PC-3 (cell line): ENCODE data around the gene STAT3. TPM values are rescaled to one million over a fixed set of nuclear protein-coding genes. Genes with fewer than 3 reads are reported as not detected.

Experiments used
- ATAC-seq: fragments of 200-7000 bp; cut with Tn5 transposase; 2 replicates; pipeline ENCODE4 v1.9.1; 2020; ENCODE audit warnings: mild to moderate bottlenecking, moderate library complexity
- BruUV-seq: library from RNA; stranded (reverse); fragments of 400-500 nt; replicated peaks from 2 replicates; lab custom pipeline; 2021; lab: Mats Ljungman, UMichigan
- CTCF ChIA-PET: fragments of 300-600 bp; sonication (Branson Sonifier 250); formaldehyde crosslinking; loops from one replicate; lab custom pipeline; 2022; ENCODE audit warnings: antibody characterized with exemption; lab: Charles Lee
- POLR2A ChIA-PET: fragments of 300-600 bp; sonication (Branson Sonifier 250); formaldehyde crosslinking; loops from one replicate; lab custom pipeline; 2022; ENCODE audit warnings: antibody characterized with exemption; ENCODE audit not compliant: unreplicated experiment; lab: Charles Lee
- DNase-seq: peaks from one replicate; pipeline ENCODE4 v3.0.0-alpha.2; 2015
- H2AFZ ChIP-seq: fragments of 300-600 bp; sonication (generic); 2 replicates; pipeline ENCODE4 v1.6.0; 2016; ENCODE audit warnings: antibody characterized with exemption, low read length
- H3F3A ChIP-seq: fragments of 300-600 bp; sonication (generic); one replicate; pipeline ENCODE4 v1.6.0; 2017; ENCODE audit warnings: antibody characterized with exemption, low read length, control low read depth, mild to moderate bottlenecking; ENCODE audit not compliant: unreplicated experiment
- H3K27ac ChIP-seq: fragments of 300-600 bp; sonication (generic); 2 replicates; pipeline ENCODE4 v1.5.1; 2016; ENCODE audit warnings: mild to moderate bottlenecking, low read length
- H3K27me3 ChIP-seq: fragments of 300-600 bp; sonication (generic); 2 replicates; pipeline ENCODE4 v1.6.1; 2016; ENCODE audit warnings: low read length, mixed read lengths
- H3K36me3 ChIP-seq: fragments of 300-600 bp; sonication (generic); 2 replicates; pipeline ENCODE4 v1.6.1; 2016; ENCODE audit warnings: low read depth, mixed run types, low read length, mixed read lengths
- H3K4me1 ChIP-seq: fragments of 300-600 bp; sonication (generic); 2 replicates; pipeline ENCODE4 v1.5.1; 2016; ENCODE audit warnings: low read length; ENCODE audit not compliant: insufficient read depth
- H3K4me2 ChIP-seq: fragments of 300-600 bp; sonication (generic); 2 replicates; pipeline ENCODE4 v1.6.0; 2016; ENCODE audit warnings: low read length
- H3K4me3 ChIP-seq: fragments of 300-600 bp; sonication (generic); 2 replicates; pipeline ENCODE4 v1.5.1; 2016; ENCODE audit warnings: mild to moderate bottlenecking, low read length, mixed read lengths
- H3K79me2 ChIP-seq: fragments of 300-600 bp; sonication (generic); 2 replicates; pipeline ENCODE4 v1.6.1; 2017; ENCODE audit warnings: low read length, mixed read lengths
- H3K9ac ChIP-seq: fragments of 300-600 bp; sonication (generic); 2 replicates; pipeline ENCODE4 v1.6.0; 2016; ENCODE audit warnings: mild to moderate bottlenecking, low read length
- H3K9me2 ChIP-seq: fragments of 300-600 bp; sonication (generic); replicated peaks from 2 replicates; pipeline ENCODE4 v1.6.1; 2016; ENCODE audit warnings: mixed run types, low read length, mixed read lengths
- H3K9me3 ChIP-seq: fragments of 300-600 bp; sonication (generic); 2 replicates; pipeline ENCODE4 v1.6.1; 2016; ENCODE audit warnings: low read length, mixed read lengths
- H4K20me1 ChIP-seq: fragments of 300-600 bp; sonication (generic); 2 replicates; pipeline ENCODE4 v1.6.1; 2016; ENCODE audit warnings: low read length, mixed read lengths
- CTCF ChIP-seq: fragments of 300-600 bp; sonication (generic); conservative IDR thresholded peaks from 2 replicates; pipeline ENCODE4 v1.5.1; 2017; ENCODE audit warnings: antibody characterized with exemption, low read depth, mild to moderate bottlenecking, low read length
- EZH2 ChIP-seq: fragments of 300-600 bp; sonication (generic); IDR thresholded peaks from one replicate; pipeline ENCODE4 v1.6.1; 2017; ENCODE audit warnings: antibody characterized with exemption, mild to moderate bottlenecking, low read length; ENCODE audit not compliant: unreplicated experiment
- EZH2phosphoT487 ChIP-seq: fragments of 300-600 bp; sonication (generic); IDR thresholded peaks from 2 replicates; pipeline ENCODE4 v1.6.1; 2018; ENCODE audit warnings: mild to moderate bottlenecking, antibody characterized with exemption, low read length, borderline replicate concordance
- intact Hi-C: fragments of 100-400 bp; cut with micrococcal nuclease; formaldehyde crosslinking; loops from 2 replicates; pipeline ENCODE4 v1.9.0; 2023
- total RNA-seq: library from RNA; depleted of rRNA; stranded (reverse); fragments of >200 nt; gene quantifications from 2 replicates; pipeline ENCODE4 v1.2.3, GENCODE V29; 2014

STAT3 gene
- total RNA-seq, 1 experiment from 2014 or later, result not detected

- DNase-seq, result no peak
- Histone ChIP-seq H3K36me3 (no peaks in the 10 kb centered on the region), H3F3A (no peaks in the 10 kb centered on the region), H4K20me1 (no peaks in the 10 kb centered on the region), H3K79me2 (no peaks in the 10 kb centered on the region), H3K9me2 (no peaks in the 10 kb centered on the region), H3K9me3 (no peaks in the 10 kb centered on the region), H2AFZ (no peak overlapping the region), H3K4me1 (no peaks in the 10 kb centered on the region), H3K9ac (no peak overlapping the region), H3K4me2 (no peak overlapping the region), H3K4me3 (no peak overlapping the region), H3K27me3 (no peaks in the 10 kb centered on the region), H3K27ac (no peak overlapping the region)
- CTCF ChIA-PET, result no interaction called here
- intact Hi-C loops, result no loop called here
- TF ChIP-seq CTCF, result no peak
- no peak for TF ChIP-seq EZH2
- TF ChIP-seq EZH2phosphoT487, result no peak
- no peak for ATAC-seq
- BruUV-seq, result no TSS peak
- POLR2A ChIA-PET, result no interaction called here
Measured at GRCh38 chr17:42429726-42430447, 41.6 kb upstream of the STAT3 start.

- Histone ChIP-seq H3K9me2 (no peaks in the 10 kb centered on the region), H3K9ac (no peak overlapping the region), H3K4me3 (no peak overlapping the region), H3F3A (no peaks in the 10 kb centered on the region), H3K4me1 (no peaks in the 10 kb centered on the region), H4K20me1 (no peaks in the 10 kb centered on the region), H3K36me3 (no peaks in the 10 kb centered on the region), H3K9me3 (no peaks in the 10 kb centered on the region), H3K79me2 (no peaks in the 10 kb centered on the region), H2AFZ (no peak overlapping the region), H3K27me3 (no peaks in the 10 kb centered on the region), H3K27ac (no peak overlapping the region), H3K4me2 (no peak overlapping the region)
- no peak for DNase-seq
- POLR2A ChIA-PET, result no interaction called here
- intact Hi-C loops, result no loop called here
- CTCF ChIA-PET, result no interaction called here
- no TSS peak for BruUV-seq
- no peak for ATAC-seq
- TF ChIP-seq EZH2phosphoT487 (no peak), CTCF (no peak)
Measured at GRCh38 chr17:42428141-42428944, 40.1 kb upstream of the STAT3 start.
